Endothelial cell of umbilical vein (primary cell): ENCODE results near the gene DEFB124. TPM values are rescaled to one million over a fixed set of nuclear protein-coding genes. Genes with fewer than 3 reads are reported as not detected.
A peak's percentile ranks its signal among the peaks of the same experiment; 100 is the strongest.

ENCODE experiments used
- BruUV-seq: library from RNA; stranded (reverse); fragments of 400-500 nt; replicated peaks from 2 replicates; lab custom pipeline; 2021; lab: Mats Ljungman, UMichigan
- CTCF ChIA-PET: fragments of 300-600, 350-600 bp; sonication (Branson Sonifier 250); formaldehyde crosslinking; loops from one replicate; lab custom pipeline; 2021; ENCODE audit warnings: antibody characterized with exemption, inconsistent platforms; lab: Charles Lee
- POLR2A ChIA-PET: fragments of 300-600, 350-600 bp; sonication (Branson Sonifier 250); formaldehyde crosslinking; loops from one replicate; lab custom pipeline; 2021; ENCODE audit warnings: antibody characterized with exemption, inconsistent platforms; lab: Charles Lee
- DNase-seq: peaks from one replicate; pipeline ENCODE4 v3.0.0-alpha.2; 2011; ENCODE audit warnings: low read depth, low spot score
- FAIRE-seq: peaks from 2 replicates; lab custom pipeline; 2011; peaks lifted over from hg19 to GRCh38; lab: Jason Lieb, UNC
- H2AFZ ChIP-seq: 2 replicates; pipeline ENCODE4 v1.6.0; 2012; ENCODE audit warnings: low read depth, low read length, control low read depth, inconsistent platforms
- H3K27ac ChIP-seq: 2 replicates; pipeline ENCODE4 v1.5.1; 2011; ENCODE audit warnings: low read depth, mild to moderate bottlenecking, control low read depth, low read length, moderate library complexity; ENCODE audit not compliant: insufficient read depth
- H3K27me3 ChIP-seq, 2 experiments: 2 replicates each; pipeline versions ENCODE4 v1.6.0 to v1.6.1; 2011; ENCODE audit warnings: low read length in 2 of 2, mixed read lengths in 1 of 2; ENCODE audit not compliant: control insufficient read depth in 2 of 2, insufficient read depth in 2 of 2
- H3K36me3 ChIP-seq, 2 experiments: 2 replicates in 1 of 2; 3 replicates in 1 of 2; pipeline ENCODE4 v1.5.1; 2011; ENCODE audit warnings: low read length in 2 of 2, mild to moderate bottlenecking in 1 of 2, moderate library complexity in 1 of 2; ENCODE audit not compliant: control insufficient read depth in 2 of 2, insufficient read depth in 2 of 2; ENCODE audit errors: extremely low read depth in 1 of 2
- H3K4me1 ChIP-seq: 3 replicates; pipeline ENCODE4 v1.5.1; 2011; ENCODE audit warnings: mild to moderate bottlenecking, low read length; ENCODE audit not compliant: control insufficient read depth, insufficient read depth; ENCODE audit errors: extremely low read depth
- H3K4me2 ChIP-seq: 2 replicates; pipeline ENCODE4 v1.6.1; 2011; ENCODE audit warnings: low read length, control low read depth, mixed read lengths; ENCODE audit not compliant: insufficient read depth
- H3K4me3 ChIP-seq, 3 experiments: fragments of 200-600 bp in 1 of 3; sonication (generic), shearing (Covaris generic) in 1 of 3; replicated peaks in 1 of 3; 2 replicates each; pipeline ENCODE4 v1.5.1; 2011 to 2016; ENCODE audit warnings: control low read depth in 3 of 3, low read length in 3 of 3, mild to moderate bottlenecking in 2 of 3, inconsistent platforms in 1 of 3, low read depth in 1 of 3, moderate library complexity in 1 of 3; ENCODE audit not compliant: insufficient read depth in 1 of 3
- H3K79me2 ChIP-seq: 2 replicates; pipeline ENCODE4 v1.6.0; 2012; ENCODE audit warnings: low read length, inconsistent platforms; ENCODE audit not compliant: control insufficient read depth, insufficient read depth
- H3K9ac ChIP-seq: replicated peaks from 2 replicates; pipeline ENCODE3; 2011; ENCODE audit warnings: low read length, control low read depth; ENCODE audit not compliant: insufficient read depth; ENCODE audit errors: extremely low read depth
- H3K9me1 ChIP-seq: replicated peaks from 3 replicates; pipeline ENCODE4 v1.6.0; 2011; ENCODE audit warnings: mild to moderate bottlenecking, low read length; ENCODE audit not compliant: control insufficient read depth, insufficient read depth; ENCODE audit errors: extremely low read depth
- H3K9me3 ChIP-seq: replicated peaks from 2 replicates; pipeline ENCODE4 v1.5.1; 2012; ENCODE audit warnings: low read length, inconsistent platforms; ENCODE audit not compliant: control insufficient read depth, insufficient read depth
- H4K20me1 ChIP-seq: replicated peaks from 2 replicates; pipeline ENCODE3; 2011; ENCODE audit warnings: mild to moderate bottlenecking, low read length; ENCODE audit not compliant: control insufficient read depth, insufficient read depth; ENCODE audit errors: extremely low read depth
- CTCF ChIP-seq, 2 donors: IDR thresholded peaks; 1 replicate in 1 of 2; 2 replicates in 1 of 2; pipeline ENCODE4 v1.5.1; 2011; ENCODE audit warnings: low read length in 2 of 2, mild to moderate bottlenecking in 2 of 2, moderate library complexity in 2 of 2, control low read depth in 1 of 2, inconsistent platforms in 1 of 2, low read depth in 1 of 2; ENCODE audit not compliant: insufficient read depth in 1 of 2; ENCODE audit errors: extremely low read depth in 1 of 2
- EZH2 ChIP-seq: IDR thresholded peaks from 2 replicates; pipeline ENCODE4 v1.6.1; 2012; ENCODE audit warnings: borderline replicate concordance, low read depth, mild to moderate bottlenecking, moderate library complexity, low read length, inconsistent platforms; ENCODE audit not compliant: severe bottlenecking
- FOS ChIP-seq: IDR thresholded peaks from 2 replicates; pipeline ENCODE4 v1.6.1; 2011; ENCODE audit warnings: mild to moderate bottlenecking, low read length, moderate library complexity, borderline replicate concordance; ENCODE audit not compliant: insufficient read depth
- GATA2 ChIP-seq: IDR thresholded peaks from 2 replicates; pipeline ENCODE4 v1.7.0; 2011; ENCODE audit warnings: low read depth, mild to moderate bottlenecking, moderate library complexity, mixed read lengths, low read length; ENCODE audit not compliant: insufficient read length, insufficient read depth
- JUN ChIP-seq: IDR thresholded peaks from 2 replicates; pipeline ENCODE4 v1.6.1; 2011; ENCODE audit warnings: borderline replicate concordance, low read depth; ENCODE audit not compliant: insufficient read length, insufficient read depth
- MAX ChIP-seq: IDR thresholded peaks from 2 replicates; pipeline ENCODE4 v1.6.1; 2011; ENCODE audit not compliant: insufficient read depth, insufficient read length
- MYC ChIP-seq: IDR thresholded peaks from one replicate; pipeline ENCODE4 v1.6.1; 2011; ENCODE audit warnings: mild to moderate bottlenecking, low read depth, low read length
- POLR2A ChIP-seq: IDR thresholded peaks from 2 replicates; pipeline ENCODE4 v1.6.1; 2012; ENCODE audit warnings: low read depth, mild to moderate bottlenecking, control low read depth, low read length
- POLR2AphosphoS5 ChIP-seq: IDR thresholded peaks from 2 replicates; pipeline ENCODE4 v1.6.1; 2012; ENCODE audit warnings: low read depth, mild to moderate bottlenecking, control low read depth, low read length, moderate library complexity; ENCODE audit not compliant: insufficient read depth
- dilution Hi-C: fragments of 300-500 bp; cut with MboI; formaldehyde crosslinking; loops from one replicate; pipeline ENCODE4 v1.15.0; 2019; ENCODE audit warnings: low sequenced_read_pairs; ENCODE audit not compliant: extremely low pct_ligation_motif_present
- intact Hi-C: fragments of 100-400 bp; cut with micrococcal nuclease; formaldehyde crosslinking; loops from one replicate; pipeline ENCODE4 v1.10.0; 2022
- polyA plus RNA-seq, 4 experiments: library from polyadenylated mRNA; depleted of rRNA in 3 of 4; stranded (reverse) in 3 of 4; unstranded in 1 of 4; fragments of >200 nt; gene quantifications; 2 replicates each; pipeline versions ENCODE4 v1.2.1 to v1.2.3, GENCODE V29; 2011 to 2012; ENCODE audit warnings: missing spikeins in 1 of 4
- total RNA-seq: library from RNA; stranded (reverse); gene quantifications from 2 replicates; pipeline ENCODE4 v1.2.3, GENCODE V29; 2021

Gene DEFB124
- total and polyA plus RNA-seq, 2 donors (not counting 3 experiments of a cell fraction or from before 2014, with no cell fraction given), result not detected

- intact Hi-C loops (no loop called here), dilution Hi-C loops (no loop called here)
- Histone ChIP-seq H3K27ac (peak overlapping the region; percentile 46), H4K20me1 (no peaks in the 10 kb centered on the region), H2AFZ (no peak overlapping the region), H3K27me3 (no peaks in the 10 kb centered on the region), H3K4me3 (no peak overlapping the region), H3K9me1 (no peaks in the 10 kb centered on the region), H3K9me3 (no peaks in the 10 kb centered on the region), H3K4me1 (peaks cover 13% of the 10 kb centered on the region), H3K4me2 (peak overlapping the region; percentile 52), H3K79me2 (peaks cover 74% of the 10 kb centered on the region), H3K36me3 (peaks cover 7 to 15% of the 10 kb centered on the region in 2 experiments), H3K9ac (no peak overlapping the region)
- DNase-seq (peak; percentile 83), FAIRE-seq (peak; percentile 93)
- no peak for TF ChIP-seq EZH2
- TF ChIP-seq POLR2AphosphoS5, result peak; percentile 53
- TF ChIP-seq JUN, result no peak
- peak in 1 of 2 donors; percentile 3 for TF ChIP-seq CTCF (IDR thresholded peaks at IDR 0.05; ENCODE audit: extremely low read depth in 1 of 2, insufficient read depth in 1 of 2, low read depth in 1 of 2, low read length in 2 of 2)
- no peak for TF ChIP-seq GATA2
- TF ChIP-seq POLR2A, result no peak
- no peak for TF ChIP-seq MAX
- no peak for TF ChIP-seq MYC
- TF ChIP-seq FOS, result peak; percentile 37
- POLR2A ChIA-PET, result interaction anchor here (1.2 kb wide), 1 partner anchor 30 kb away, joined by 10 read pairs; no protein-coding TSS in a partner anchor
- BruUV-seq, result no TSS peak
- CTCF ChIA-PET, result interaction anchor here (1.0 to 2.2 kb wide), 3 partner anchors 34 to 89 kb away, joined by 4 to 9 read pairs (median 4); no protein-coding TSS in a partner anchor
These were observed 48.7 kb upstream of the DEFB124 start for GRCh38 chr20:31523361-31524283.
